Spinal cord (tissue), 10 donors: ENCODE results near the gene SARNP. TPM values are rescaled to one million over a fixed set of nuclear protein-coding genes. Genes with fewer than 3 reads are reported as not detected.
A peak's percentile ranks its signal among the peaks of the same experiment; 100 is the strongest.

Experiments
- DNase-seq, 6 donors: peaks; one replicate each; pipeline versions ENCODE4 v3.0.0 to v3.0.0-alpha.2; 2013 to 2015; ENCODE audit warnings: low spot score in 6 of 6, low read depth in 4 of 6
- H3K27ac ChIP-seq: one replicate; pipeline ENCODE4 v1.5.1; 2013; ENCODE audit warnings: low read depth, low read length, control low read depth
- H3K27me3 ChIP-seq: one replicate; pipeline ENCODE4 v1.6.1; 2013; ENCODE audit warnings: low read length; ENCODE audit not compliant: control insufficient read depth, insufficient read depth
- H3K36me3 ChIP-seq: one replicate; pipeline ENCODE4 v1.6.1; 2013; ENCODE audit warnings: low read length; ENCODE audit not compliant: control insufficient read depth, insufficient read depth
- H3K4me1 ChIP-seq: one replicate; pipeline ENCODE4 v1.6.1; 2013; ENCODE audit warnings: low read length; ENCODE audit not compliant: control insufficient read depth, insufficient read depth
- H3K4me3 ChIP-seq: one replicate; pipeline ENCODE4 v1.5.1; 2013; ENCODE audit warnings: low read depth, low read length, control low read depth
- H3K9me3 ChIP-seq: one replicate; pipeline ENCODE4 v1.6.1; 2013; ENCODE audit warnings: low read length; ENCODE audit not compliant: control insufficient read depth, insufficient read depth
- WGBS: methylation state at CpG from one replicate; pipeline ENCODE4 v1.1.5; 2013; ENCODE audit warnings: missing lambda C conversion rate; ENCODE audit not compliant: insufficient coverage; 5-methylcytosine and 5-hydroxymethylcytosine counted together
- polyA plus RNA-seq, 2 donors: library from polyadenylated mRNA; unstranded; fragments of 120-200 nt; gene quantifications; one replicate each; pipeline ENCODE4 v1.2.1, GENCODE V29; 2013; ENCODE audit not compliant: insufficient read length in 2 of 2
- total RNA-seq, 2 donors: library from RNA; depleted of rRNA in 1 of 2; stranded (reverse); fragments of 120-200 nt in 1 of 2; fragments of >200 nt in 1 of 2; gene quantifications; one replicate each; pipeline versions ENCODE4 v1.2.3 to v1.2.4, GENCODE V29; 2013 to 2014
- donor health status: healthy.

The SARNP gene
- total and polyA plus RNA-seq, 4 donors: 52.9 to 98.1 (median 91.2) TPM

- no peaks in the 10 kb centered on the region for H3K9me3 ChIP-seq
- H3K4me3 ChIP-seq: no peak overlapping the region
- H3K27ac ChIP-seq: no peak overlapping the region
- peaks cover 27% of the 10 kb centered on the region for H3K4me1 ChIP-seq
- peaks cover 33% of the 10 kb centered on the region for H3K36me3 ChIP-seq
- DNase-seq: no peak
- no peaks in the 10 kb centered on the region for H3K27me3 ChIP-seq
These were observed 70.7 kb downstream of the SARNP start for GRCh38 chr12:55746913-55747231.

GRCh38 chr12:55746174-55746912, 71.2 kb downstream of the SARNP start:
- H3K4me3 ChIP-seq: peak overlapping the region; percentile 9
- peak overlapping the region; percentile 82 for H3K27ac ChIP-seq
- WGBS: 0% methylated on average over 2 of the region's 3 CpGs

GRCh38 chr12:55745361-55746173, 72.0 kb downstream of the SARNP start:
- H3K27ac ChIP-seq: peak overlapping the region; percentile 82
- H3K4me1 ChIP-seq: peaks cover 29% of the 10 kb centered on the region
- peaks cover 21% of the 10 kb centered on the region for H3K36me3 ChIP-seq
- H3K9me3 ChIP-seq: no peaks in the 10 kb centered on the region
- no peaks in the 10 kb centered on the region for H3K27me3 ChIP-seq
- 17% methylated on average over 7 of the region's 13 CpGs for WGBS
- peak in 3 of 6 donors; percentile 50 to 93 (median 84) for DNase-seq
- peak overlapping the region; percentile 62 for H3K4me3 ChIP-seq

More at GRCh38 chr12:55746174-55746912, 71.2 kb downstream of the SARNP start:
- peaks cover 29% of the 10 kb centered on the region for H3K4me1 ChIP-seq
- H3K36me3 ChIP-seq: peaks cover 28% of the 10 kb centered on the region
- no peaks in the 10 kb centered on the region for H3K9me3 ChIP-seq
- DNase-seq: no peak
- no peaks in the 10 kb centered on the region for H3K27me3 ChIP-seq

GRCh38 chr12:55744340-55745030, 73.0 kb downstream of the SARNP start:
- H3K9me3 ChIP-seq: no peaks in the 10 kb centered on the region
- peak in 1 of 6 donors; percentile 22 for DNase-seq
- 4% methylated on average over 6 of the region's 11 CpGs for WGBS
- H3K4me3 ChIP-seq: peak overlapping the region; percentile 62
- peak overlapping the region; percentile 69 for H3K27ac ChIP-seq
- no peaks in the 10 kb centered on the region for H3K27me3 ChIP-seq
- peaks cover 14% of the 10 kb centered on the region for H3K36me3 ChIP-seq
- peaks cover 29% of the 10 kb centered on the region for H3K4me1 ChIP-seq

- Histone ChIP-seq H3K4me1 (peaks cover 29% of the 10 kb centered on the region), H3K27me3 (no peaks in the 10 kb centered on the region), H3K27ac (peak overlapping the region; percentile 69), H3K9me3 (no peaks in the 10 kb centered on the region), H3K4me3 (peak overlapping the region; percentile 62), H3K36me3 (peaks cover 5% of the 10 kb centered on the region)
- DNase-seq: peak in 2 of 6 donors; percentile 76 to 82
- WGBS: under 1% methylated on average over 69 of the region's 73 CpGs
These were observed 73.9 kb downstream of the SARNP start for GRCh38 chr12:55743406-55744339.

GRCh38 chr12:55742719-55743405, 74.7 kb downstream of the SARNP start, which contains the start of gene GDF11:
TSS of gene GDF11 (plus strand) at chr12:55743122. CDS start at chr12:55743317, 195 bp downstream.
- H3K4me3 ChIP-seq: peak within 1 kb of the TSS; percentile 62
- WGBS: under 1% methylated on average over 17 of the region's 53 CpGs
- no peaks in the 10 kb centered on the region for H3K36me3 ChIP-seq
- peaks cover 36% of the 10 kb centered on the region for H3K4me1 ChIP-seq
- H3K27me3 ChIP-seq: no peaks in the 10 kb centered on the region
- peak in 4 of 6 donors; percentile 83 to 98 (median 92) for DNase-seq
- no peaks in the 10 kb centered on the region for H3K9me3 ChIP-seq
- H3K27ac ChIP-seq: peak within 1 kb of the TSS; percentile 75

- Histone ChIP-seq H3K4me3 (peak overlapping the region; percentile 35), H3K36me3 (no peaks in the 10 kb centered on the region), H3K4me1 (peaks cover 44% of the 10 kb centered on the region), H3K27me3 (no peaks in the 10 kb centered on the region), H3K27ac (peak overlapping the region; percentile 75), H3K9me3 (no peaks in the 10 kb centered on the region)
- no peak for DNase-seq
- 16% methylated on average over 3 of the region's 3 CpGs for WGBS
These were observed 75.4 kb downstream of the SARNP start for GRCh38 chr12:55741931-55742680.

GRCh38 chr12:55739025-55739378, 78.5 kb downstream of the SARNP start:
- DNase-seq: no peak
- Histone ChIP-seq H3K27me3 (no peaks in the 10 kb centered on the region), H3K36me3 (no peaks in the 10 kb centered on the region), H3K27ac (peak overlapping the region; percentile 93), H3K9me3 (no peaks in the 10 kb centered on the region), H3K4me3 (peak overlapping the region; percentile 55), H3K4me1 (peaks cover 39% of the 10 kb centered on the region)
- no CpG with 5 or more reads among the region's 2 CpGs for WGBS
